22Rv1 (cell line): Measurements from ENCODE around the gene CFAP126.
"Not testable (repeated sequence)": the region's sequence is repeated elsewhere in the genome, so short reads cannot be mapped to it uniquely, and the experiment has no call there.

Experiments used
- CTCF ChIP-seq: fragments of 450-650 bp; IDR thresholded peaks from 2 replicates; pipeline ENCODE4 v1.5.1; 2017; ENCODE audit warnings: mild to moderate bottlenecking
- ZFX ChIP-seq: fragments of 450-650 bp; IDR thresholded peaks from 2 replicates; pipeline ENCODE4 v1.6.1; 2017; ENCODE audit warnings: antibody characterized with exemption, borderline replicate concordance

DNA sequence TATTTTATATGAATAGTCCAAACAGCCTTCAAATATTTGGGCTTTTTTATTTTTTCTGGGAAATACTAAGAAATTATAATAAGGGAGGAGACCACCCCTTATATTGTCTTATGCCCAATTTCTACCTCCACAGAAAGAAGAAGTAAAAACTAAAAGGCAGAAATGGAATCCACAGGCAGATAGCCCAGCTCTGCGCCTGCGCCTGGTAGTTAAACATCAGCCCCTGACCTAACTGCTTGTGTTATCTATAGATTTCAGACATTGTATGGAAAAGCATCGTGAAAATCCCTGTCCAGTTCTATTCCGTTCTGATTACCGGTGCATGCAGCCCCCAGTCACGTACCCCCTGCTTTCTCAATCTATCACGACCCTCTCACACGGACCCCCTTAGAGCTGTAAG is 29.4 kb upstream of the CFAP126 start:
- TF ChIP-seq CTCF, ZFX: not testable (repeated sequence)
